Measurements from ENCODE around the gene ACSF3. TPM values are rescaled to one million over a fixed set of nuclear protein-coding genes. Genes with fewer than 3 reads are reported as not detected.

Gene ACSF3
- total RNA-seq, 1 experiment from 2014 or later, result 55.2 TPM

GRCh38 chr16:89179148-89179484 lies 85.5 kb downstream of the ACSF3 start:
- intact Hi-C loops (cut with micrococcal nuclease; ENCODE audit: unreplicated experiment), result no loop called here
- DNase-seq, result no peak
- ChIA-PET CTCF (no interaction called here), POLR2A (no interaction called here)
- Histone ChIP-seq H3K4me1 (no peaks in the 10 kb centered on the region; the same call in 1 of the 2 replicates), H3K36me3 (ENCODE audit: control insufficient read depth, insufficient read depth, low read length) (no peaks in the 10 kb centered on the region), H3K27me3 (replicated peaks; ENCODE audit: control insufficient read depth, insufficient read depth, low read length) (no peaks in the 10 kb centered on the region; the same call in 1 of the 2 replicates), H3K9me3 (no peaks in the 10 kb centered on the region), H3K4me3 (ENCODE audit: low read depth, low read length) (no peak overlapping the region)
- no peak overlapping the region for H3K27ac Mint-ChIP-seq (ENCODE audit: unreplicated experiment)
- no peak overlapping the region for H3K4me3 Mint-ChIP-seq (ENCODE audit: unreplicated experiment)
- no peaks in the 10 kb centered on the region for H3K36me3 Mint-ChIP-seq (ENCODE audit: insufficient read depth, unreplicated experiment)
- no peak for TF ChIP-seq CTCF (IDR thresholded peaks at IDR 0.05; ENCODE audit: insufficient read depth in 1 of 2, low read depth in 1 of 2, low read length in 1 of 2, severe bottlenecking in 1 of 2, unreplicated experiment in 1 of 2)
- H3K9me3 Mint-ChIP-seq (ENCODE audit: unreplicated experiment), result no peaks in the 10 kb centered on the region
- BruUV-seq (replicated peaks), result no TSS peak
- no peaks in the 10 kb centered on the region for H3K4me1 Mint-ChIP-seq (ENCODE audit: low read depth, unreplicated experiment)
- peaks cover 10% of the 10 kb centered on the region for H3K27me3 Mint-ChIP-seq (ENCODE audit: insufficient read depth, unreplicated experiment)

GRCh38 chr16:89179656-89180315 lies 86.1 kb downstream of the ACSF3 start:
- no peaks in the 10 kb centered on the region for H3K9me3 ChIP-seq
- H3K9me3 Mint-ChIP-seq (ENCODE audit: unreplicated experiment), result no peaks in the 10 kb centered on the region

GRCh38 chr16:89183463-89183862 lies 89.8 kb downstream of the ACSF3 start:
- no peaks in the 10 kb centered on the region for H3K4me1 ChIP-seq
- Mint-ChIP-seq H3K27me3 (ENCODE audit: insufficient read depth, unreplicated experiment) (peaks cover 7% of the 10 kb centered on the region), H3K4me3 (ENCODE audit: unreplicated experiment) (no peak overlapping the region), H3K36me3 (ENCODE audit: insufficient read depth, unreplicated experiment) (peaks cover 6% of the 10 kb centered on the region), H3K4me1 (ENCODE audit: low read depth, unreplicated experiment) (no peaks in the 10 kb centered on the region), H3K9me3 (ENCODE audit: unreplicated experiment) (no peaks in the 10 kb centered on the region), H3K27ac (ENCODE audit: unreplicated experiment) (no peak overlapping the region)
- DNase-seq, result peak in 1 of 2 experiments; percentile 49
- H3K4me3 ChIP-seq (ENCODE audit: low read depth, low read length), result no peak overlapping the region
- H3K27me3 ChIP-seq (replicated peaks; ENCODE audit: control insufficient read depth, insufficient read depth, low read length), result no peaks in the 10 kb centered on the region
- ChIA-PET POLR2A (no interaction called here), CTCF (interaction anchor here (0.9 kb wide), 1 partner anchor 9 kb away, joined by 3 read pairs; no protein-coding TSS in a partner anchor)
- H3K36me3 ChIP-seq (ENCODE audit: control insufficient read depth, insufficient read depth, low read length), result no peaks in the 10 kb centered on the region
- BruUV-seq (replicated peaks), result no TSS peak
- no peaks in the 10 kb centered on the region for H3K9me3 ChIP-seq
- peak; percentile 11 to 31 for TF ChIP-seq CTCF (IDR thresholded peaks at IDR 0.05; ENCODE audit: insufficient read depth in 1 of 2, low read depth in 1 of 2, low read length in 1 of 2, severe bottlenecking in 1 of 2, unreplicated experiment in 1 of 2)
- intact Hi-C loops (cut with micrococcal nuclease; ENCODE audit: unreplicated experiment), result no loop called here

More at GRCh38 chr16:89179656-89180315, 86.1 kb downstream of the ACSF3 start:
- peaks cover 10% of the 10 kb centered on the region for H3K27me3 Mint-ChIP-seq (ENCODE audit: insufficient read depth, unreplicated experiment)
- Histone ChIP-seq H3K4me1 (no peaks in the 10 kb centered on the region), H3K4me3 (ENCODE audit: low read depth, low read length) (no peak overlapping the region), H3K36me3 (ENCODE audit: control insufficient read depth, insufficient read depth, low read length) (no peaks in the 10 kb centered on the region), H3K27me3 (replicated peaks; ENCODE audit: control insufficient read depth, insufficient read depth, low read length) (no peaks in the 10 kb centered on the region)
- no peak overlapping the region for H3K27ac Mint-ChIP-seq (ENCODE audit: unreplicated experiment)
- DNase-seq, result no peak
- no peak overlapping the region for H3K4me3 Mint-ChIP-seq (ENCODE audit: unreplicated experiment)
- POLR2A ChIA-PET, result no interaction called here
- BruUV-seq (replicated peaks), result no TSS peak
- H3K36me3 Mint-ChIP-seq (ENCODE audit: insufficient read depth, unreplicated experiment), result no peaks in the 10 kb centered on the region
- TF ChIP-seq CTCF (IDR thresholded peaks at IDR 0.05; ENCODE audit: insufficient read depth in 1 of 2, low read depth in 1 of 2, low read length in 1 of 2, severe bottlenecking in 1 of 2, unreplicated experiment in 1 of 2), result no peak
- intact Hi-C loops (cut with micrococcal nuclease; ENCODE audit: unreplicated experiment), result no loop called here
- H3K4me1 Mint-ChIP-seq (ENCODE audit: low read depth, unreplicated experiment), result no peaks in the 10 kb centered on the region
- CTCF ChIA-PET, result interaction anchor here (0.6 kb wide), 1 partner anchor 61 kb away, joined by 3 read pairs; no protein-coding TSS in a partner anchor
